Measurements from ENCODE around the gene DUSP14.

GRCh38 chr17:37492167-37492566, 2.5 kb downstream of the DUSP14 start:
- TF ChIP-seq CTCF (IDR thresholded peaks at IDR 0.05) (no peak), EZH2phosphoT487 (IDR thresholded peaks at IDR 0.05) (no peak)
